SU-DHL-6 (cell line): ENCODE data around the gene RLF.

ENCODE experiments used
- H2AFZ ChIP-seq: fragments of 200-600 bp; sonication (generic); 2 replicates; pipeline ENCODE4 v1.6.1; 2014; ENCODE audit warnings: low read depth, mild to moderate bottlenecking, moderate library complexity, mixed read lengths, antibody characterized with exemption, low read length; ENCODE audit not compliant: severe bottlenecking
- H3F3A ChIP-seq: fragments of 200-600 bp; shearing (Covaris generic); 2 replicates; pipeline ENCODE4 v1.6.0; 2016; ENCODE audit warnings: antibody characterized with exemption, mild to moderate bottlenecking; ENCODE audit not compliant: insufficient read depth
- H3K27ac ChIP-seq: fragments of 200-600 bp; sonication (generic); 2 replicates; pipeline ENCODE4 v1.5.1; 2016; ENCODE audit warnings: low read depth, mild to moderate bottlenecking, low read length, moderate library complexity, mixed read lengths
- H3K27me3 ChIP-seq: fragments of 200-600 bp; sonication (generic), shearing (Covaris generic); 2 replicates; pipeline ENCODE4 v1.6.0; 2014; ENCODE audit warnings: mild to moderate bottlenecking, low read length
- H3K36me3 ChIP-seq: fragments of 200-600 bp; sonication (generic); 2 replicates; pipeline ENCODE4 v1.6.1; 2014; ENCODE audit warnings: mild to moderate bottlenecking, low read length, mixed read lengths
- H3K4me2 ChIP-seq: fragments of 300-600, 200-600 bp; shearing (Covaris generic), sonication (generic); 2 replicates; pipeline ENCODE4 v1.6.0; 2014; ENCODE audit warnings: low read length, low read depth, mild to moderate bottlenecking; ENCODE audit not compliant: poor library complexity, severe bottlenecking
- H3K4me3 ChIP-seq: fragments of 200-600 bp; sonication (generic); 2 replicates; pipeline ENCODE4 v1.5.1; 2014; ENCODE audit warnings: antibody characterized with exemption, low read length, mild to moderate bottlenecking, mixed read lengths; ENCODE audit not compliant: insufficient read depth, poor library complexity, severe bottlenecking
- H3K79me2 ChIP-seq: fragments of 200-600 bp; sonication (generic); 2 replicates; pipeline ENCODE4 v1.6.1; 2014; ENCODE audit warnings: mild to moderate bottlenecking, low read length, moderate library complexity; ENCODE audit not compliant: insufficient read depth
- H3K9ac ChIP-seq: fragments of 200-600 bp; sonication (generic); 2 replicates; pipeline ENCODE4 v1.7.0; 2014; ENCODE audit warnings: mild to moderate bottlenecking, low read length
- H3K9me2 ChIP-seq: fragments of 200-600 bp; sonication (generic); replicated peaks from 2 replicates; pipeline ENCODE4 v1.6.1; 2014; ENCODE audit warnings: low read length; ENCODE audit not compliant: insufficient read depth
- H3K9me3 ChIP-seq: fragments of 200-600 bp; sonication (generic); 2 replicates; pipeline ENCODE4 v1.6.1; 2014; ENCODE audit warnings: low read length, mixed read lengths; ENCODE audit not compliant: insufficient read depth
- H4K20me1 ChIP-seq: fragments of 200-600 bp; sonication (generic); 2 replicates; pipeline ENCODE4 v1.6.1; 2014; ENCODE audit warnings: low read depth, mild to moderate bottlenecking, antibody characterized with exemption, low read length, moderate library complexity, mixed read lengths
- EZH2phosphoT487 ChIP-seq: fragments of 200-600 bp; sonication (generic), shearing (Covaris generic); conservative IDR thresholded peaks from 2 replicates; pipeline ENCODE4 v1.6.1; 2018; ENCODE audit warnings: mild to moderate bottlenecking, antibody characterized with exemption, low read length, moderate library complexity, mixed read lengths
- TF ChIP-seq, protein P1 (sequence below): fragments of 200-600 bp; sonication (generic); IDR thresholded peaks from one replicate; pipeline ENCODE4 v1.5.1; 2017; ENCODE audit warnings: antibody characterized with exemption, mild to moderate bottlenecking, low read length, moderate library complexity; ENCODE audit not compliant: insufficient read depth, poor library complexity, severe bottlenecking

RLF gene

GRCh38 chr1:40240390-40240789 lies 79.2 kb downstream of the RLF start:
- no peak for TF ChIP-seq EZH2phosphoT487
- TF ChIP-seq, protein P1, sequence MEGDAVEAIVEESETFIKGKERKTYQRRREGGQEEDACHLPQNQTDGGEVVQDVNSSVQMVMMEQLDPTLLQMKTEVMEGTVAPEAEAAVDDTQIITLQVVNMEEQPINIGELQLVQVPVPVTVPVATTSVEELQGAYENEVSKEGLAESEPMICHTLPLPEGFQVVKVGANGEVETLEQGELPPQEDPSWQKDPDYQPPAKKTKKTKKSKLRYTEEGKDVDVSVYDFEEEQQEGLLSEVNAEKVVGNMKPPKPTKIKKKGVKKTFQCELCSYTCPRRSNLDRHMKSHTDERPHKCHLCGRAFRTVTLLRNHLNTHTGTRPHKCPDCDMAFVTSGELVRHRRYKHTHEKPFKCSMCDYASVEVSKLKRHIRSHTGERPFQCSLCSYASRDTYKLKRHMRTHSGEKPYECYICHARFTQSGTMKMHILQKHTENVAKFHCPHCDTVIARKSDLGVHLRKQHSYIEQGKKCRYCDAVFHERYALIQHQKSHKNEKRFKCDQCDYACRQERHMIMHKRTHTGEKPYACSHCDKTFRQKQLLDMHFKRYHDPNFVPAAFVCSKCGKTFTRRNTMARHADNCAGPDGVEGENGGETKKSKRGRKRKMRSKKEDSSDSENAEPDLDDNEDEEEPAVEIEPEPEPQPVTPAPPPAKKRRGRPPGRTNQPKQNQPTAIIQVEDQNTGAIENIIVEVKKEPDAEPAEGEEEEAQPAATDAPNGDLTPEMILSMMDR, result no peak
- H3K27ac ChIP-seq, result no peak overlapping the region
- no peak overlapping the region for H3K4me3 ChIP-seq
- H3K9me2 ChIP-seq, result no peaks in the 10 kb centered on the region
- no peaks in the 10 kb centered on the region for H4K20me1 ChIP-seq
- H3K9me3 ChIP-seq, result no peaks in the 10 kb centered on the region
- H3K9ac ChIP-seq, result no peak overlapping the region
- peaks cover 27% of the 10 kb centered on the region; the same call in 1 of the 2 replicates for H3F3A ChIP-seq
- no peaks in the 10 kb centered on the region for H3K27me3 ChIP-seq
- H3K36me3 ChIP-seq, result peaks cover 26% of the 10 kb centered on the region
- no peaks in the 10 kb centered on the region for H3K79me2 ChIP-seq
- no peak overlapping the region for H3K4me2 ChIP-seq
- no peak overlapping the region for H2AFZ ChIP-seq

- no peak overlapping the region for H3K4me2 ChIP-seq
- H3K27me3 ChIP-seq, result no peaks in the 10 kb centered on the region
- H3F3A ChIP-seq, result peaks cover 27% of the 10 kb centered on the region; the same call in 1 of the 2 replicates
- H3K36me3 ChIP-seq, result peaks cover 16% of the 10 kb centered on the region
- H3K79me2 ChIP-seq, result no peaks in the 10 kb centered on the region
- no peaks in the 10 kb centered on the region for H4K20me1 ChIP-seq
- no peaks in the 10 kb centered on the region for H3K9me2 ChIP-seq
- no peak overlapping the region for H3K4me3 ChIP-seq
- no peak overlapping the region for H2AFZ ChIP-seq
- TF ChIP-seq, protein P1, result no peak
- TF ChIP-seq EZH2phosphoT487, result no peak
- no peaks in the 10 kb centered on the region for H3K9me3 ChIP-seq
- no peak overlapping the region for H3K27ac ChIP-seq
- H3K9ac ChIP-seq, result no peak overlapping the region
Measured at GRCh38 chr1:40241362-40241761, 80.2 kb downstream of the RLF start.

DNA sequence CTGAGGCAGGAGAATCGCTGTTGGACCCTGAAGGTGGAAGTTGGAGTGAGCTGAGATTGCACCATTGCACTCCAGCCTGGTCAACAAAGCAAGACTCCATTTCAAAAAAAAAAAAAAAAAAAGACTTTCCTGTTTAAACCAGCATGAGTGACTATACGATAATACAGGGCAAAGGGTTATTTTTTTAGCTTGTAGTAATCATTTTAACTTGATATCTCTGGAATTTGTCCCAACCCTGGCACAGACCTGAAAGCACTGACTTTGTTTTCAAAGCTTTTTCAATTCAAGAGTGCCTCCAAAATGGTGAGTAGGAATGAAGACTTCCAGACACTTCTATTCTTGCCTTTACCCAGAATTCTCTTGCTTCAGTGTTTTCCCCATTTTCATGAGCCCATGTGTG lies 82.2 kb downstream of the RLF start:
- no peak overlapping the region for H3K4me3 ChIP-seq
- no peak overlapping the region for H2AFZ ChIP-seq
- no peak overlapping the region for H3K4me2 ChIP-seq
- H3K27ac ChIP-seq, result no peak overlapping the region
- no peaks in the 10 kb centered on the region for H3K27me3 ChIP-seq
- H3K9me2 ChIP-seq, result no peaks in the 10 kb centered on the region
- TF ChIP-seq, protein P1, result no peak
- no peak for TF ChIP-seq EZH2phosphoT487
- H3K9me3 ChIP-seq, result no peaks in the 10 kb centered on the region
- no peaks in the 10 kb centered on the region for H3K36me3 ChIP-seq
- H3F3A ChIP-seq, result peaks cover 27% of the 10 kb centered on the region; the same call in 1 of the 2 replicates
- H4K20me1 ChIP-seq, result no peaks in the 10 kb centered on the region
- H3K9ac ChIP-seq, result no peak overlapping the region
- H3K79me2 ChIP-seq, result no peaks in the 10 kb centered on the region
